Measurements from ENCODE around the gene SYNJ2.

DNA sequence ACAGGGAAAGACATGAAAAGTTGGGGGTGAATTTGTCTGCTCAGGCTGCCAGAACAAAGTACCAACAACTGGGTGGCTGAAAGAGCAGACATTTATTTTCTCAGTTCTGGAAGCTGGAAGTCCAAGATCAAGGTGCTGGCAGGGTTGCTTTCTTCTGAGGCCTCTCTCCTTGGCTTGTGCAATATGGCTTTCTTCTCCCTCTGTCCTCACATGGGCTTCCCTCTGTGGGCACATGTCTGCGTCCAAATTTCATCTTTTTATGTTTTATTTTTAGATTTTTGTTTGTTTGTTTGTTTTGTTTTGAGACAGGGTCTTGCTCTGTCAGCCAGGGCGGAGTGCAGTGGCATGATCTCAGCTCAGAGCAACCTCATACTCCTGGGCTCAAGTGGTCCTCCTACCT lies 6.2 kb upstream of the SYNJ2 start:
- TF ChIP-seq EZH2 (IDR thresholded peaks at IDR 0.05; ENCODE audit: insufficient read depth, poor library complexity, severe bottlenecking) (no peak), EZH2phosphoT487 (IDR thresholded peaks at IDR 0.05; ENCODE audit: insufficient read depth, low read depth) (no peak)
